SIG-M5 (cell line): ENCODE measurements around the gene SNRNP40.
"Not testable (repeated sequence)": the region's sequence is repeated elsewhere in the genome, so short reads cannot be mapped to it uniquely, and the experiment has no call there.

ENCODE experiments used
- DNase-seq: peaks from one replicate; lab custom pipeline; 2025; lab: John Stamatoyannopoulos, UW

SNRNP40 gene

GRCh38 chr1:31282426-31282825 is 14.2 kb downstream of the SNRNP40 start:
- not testable (repeated sequence) for DNase-seq

GRCh38 chr1:31273619-31274018 is 23.0 kb downstream of the SNRNP40 start:
- DNase-seq, result no peak

GRCh38 chr1:31272369-31272768 is 24.2 kb downstream of the SNRNP40 start:
- no peak for DNase-seq

GRCh38 chr1:31266547-31266946 is 30.0 kb downstream of the SNRNP40 start:
- DNase-seq, result no peak

GRCh38 chr1:31264790-31265386 is 31.7 kb downstream of the SNRNP40 start:
- DNase-seq, result no peak

- no peak for DNase-seq
Measured at GRCh38 chr1:31263408-31263807, 33.2 kb downstream of the SNRNP40 start.

- DNase-seq, result not testable (repeated sequence)
Measured at GRCh38 chr1:31262393-31262792, 34.2 kb downstream of the SNRNP40 start.

- DNase-seq, result no peak
Measured at GRCh38 chr1:31261916-31262315, 34.7 kb downstream of the SNRNP40 start.

GRCh38 chr1:31259746-31260145 is 36.8 kb downstream of the SNRNP40 start:
- DNase-seq, result no peak

GRCh38 chr1:31258581-31258980 is 38.0 kb downstream of the SNRNP40 start:
- no peak for DNase-seq

- DNase-seq, result no peak
Measured at GRCh38 chr1:31257213-31257612, 39.4 kb downstream of the SNRNP40 start.

GRCh38 chr1:31249854-31250253 is 46.7 kb downstream of the SNRNP40 start:
- DNase-seq, result no peak

- DNase-seq, result no peak
Measured at GRCh38 chr1:31248276-31248675, 48.3 kb downstream of the SNRNP40 start.

GRCh38 chr1:31244326-31244725 is 52.3 kb downstream of the SNRNP40 start:
- no peak for DNase-seq

GRCh38 chr1:31243501-31244286 is 52.9 kb downstream of the SNRNP40 start:
- DNase-seq, result no peak

- DNase-seq, result no peak
Measured at GRCh38 chr1:31241321-31241720, 55.3 kb downstream of the SNRNP40 start.

GRCh38 chr1:31239653-31240241 is 56.8 kb downstream of the SNRNP40 start, which contains the start of gene NKAIN1:
Gene NKAIN1 (minus strand): TSS chr1:31239887. CDS start chr1:31239547, 340 bp downstream.
- no peak for DNase-seq

- DNase-seq, result no peak
Measured at GRCh38 chr1:31238986-31239613, 57.5 kb downstream of the SNRNP40 start.

- DNase-seq, result no peak
Measured at GRCh38 chr1:31238612-31238985, 58.0 kb downstream of the SNRNP40 start.

- no peak for DNase-seq
Measured at GRCh38 chr1:31234870-31235269, 61.7 kb downstream of the SNRNP40 start.

GRCh38 chr1:31234123-31234708 is 62.4 kb downstream of the SNRNP40 start:
- DNase-seq, result no peak

- no peak for DNase-seq
Measured at GRCh38 chr1:31232689-31233088, 63.9 kb downstream of the SNRNP40 start.
